ENCODE measurements around the gene SEPTIN1. TPM values are rescaled to one million over a fixed set of nuclear protein-coding genes. Genes with fewer than 3 reads are reported as not detected.

The SEPTIN1 gene
- total and polyA plus RNA-seq, 2 of the 13 experiments (the other 11 are each of a cell fraction or from before 2014, with no cell fraction given), result 0.18 to 0.67 TPM

- peak; percentile 63; the same call in 1 of the 2 replicates for TF ChIP-seq HOXA3 (CRISPR knock-in tag; IDR thresholded peaks at IDR 0.05)
- TF ChIP-seq ZNF224 (CRISPR knock-in tag; IDR thresholded peaks at IDR 0.05), result no peak
- TF ChIP-seq PATZ1 (CRISPR knock-in tag; IDR thresholded peaks at IDR 0.05), result peak; percentile 79
- TF ChIP-seq ESRRA (CRISPR knock-in tag; IDR thresholded peaks at IDR 0.05; ENCODE audit: low read depth), result no peak
- TF ChIP-seq SRY (CRISPR knock-in tag; IDR thresholded peaks at IDR 0.05), result 0 out of 2 replicates have a peak, but pooled peaks have one; percentile 33
- TF ChIP-seq KMT2A (CRISPR knock-in tag; IDR thresholded peaks at IDR 0.05), result 0 out of 2 replicates have a peak, but pooled peaks have one; percentile 1
- peak; percentile 89 for TF ChIP-seq YY1 (IDR thresholded peaks at IDR 0.05; ENCODE audit: insufficient read depth, insufficient replicate concordance, low read depth, low read length)
- peak; percentile 51; the same call in 1 of the 2 replicates for TF ChIP-seq SP5 (CRISPR knock-in tag; IDR thresholded peaks at IDR 0.05; ENCODE audit: borderline replicate concordance, low read depth)
- peak; percentile 48; the same call in 1 of the 2 replicates for TF ChIP-seq MAX (IDR thresholded peaks at IDR 0.05)
- TF ChIP-seq MYC (CRISPR knock-in tag; IDR thresholded peaks at IDR 0.05; ENCODE audit: borderline replicate concordance), result peak; percentile 55; the same call in 1 of the 2 replicates
- TF ChIP-seq ZNF414 (CRISPR knock-in tag; IDR thresholded peaks at IDR 0.05), result no peak
- TF ChIP-seq RFX1 (IDR thresholded peaks at IDR 0.05), result 0 out of 2 replicates have a peak, but pooled peaks have one; percentile 19
- peak; percentile 52 for TF ChIP-seq POLR2G (IDR thresholded peaks at IDR 0.05; ENCODE audit: low read depth, low read length)
- no peak for TF ChIP-seq ZNF749 (CRISPR knock-in tag; IDR thresholded peaks at IDR 0.05; ENCODE audit: borderline replicate concordance)
- TF ChIP-seq ZNF616 (CRISPR knock-in tag; IDR thresholded peaks at IDR 0.05; ENCODE audit: low read depth), result no peak
- TF ChIP-seq HOXA7 (CRISPR knock-in tag; IDR thresholded peaks at IDR 0.05), result no peak
- TF ChIP-seq ZBTB7B (CRISPR knock-in tag; IDR thresholded peaks at IDR 0.05), result peak; percentile 78
- TF ChIP-seq HOXD1 (CRISPR knock-in tag; IDR thresholded peaks at IDR 0.05), result no peak
- TF ChIP-seq ZNF761 (CRISPR knock-in tag; conservative IDR thresholded peaks at IDR 0.05), result 0 out of 2 replicates have a peak, but pooled peaks have one; percentile 5
- peak; percentile 41 for TF ChIP-seq SKI (IDR thresholded peaks at IDR 0.05; ENCODE audit: partially characterized antibody)
- no peak for TF ChIP-seq PLRG1 (conservative IDR thresholded peaks at IDR 0.05)
- TF ChIP-seq PAXIP1 (CRISPR knock-in tag; conservative IDR thresholded peaks at IDR 0.05), result peak; percentile 31; the same call in 1 of the 2 replicates
- peak; percentile 84 for TF ChIP-seq ZBTB2 (CRISPR knock-in tag; IDR thresholded peaks at IDR 0.05; ENCODE audit: low read depth)
These were observed 12.4 kb downstream of the SEPTIN1 start (continued) for GRCh38 chr16:30369938-30370455.
